GM19455 (cell line): Measurements from ENCODE around the gene RBAK.
"Not testable (repeated sequence)": the region's sequence is repeated elsewhere in the genome, so short reads cannot be mapped to it uniquely, and the experiment has no call there.

Source experiments
- ATAC-seq: cut with Tn5 transposase; IDR thresholded peaks from one replicate; pipeline ENCODE4 v1.9.1; 2021; ENCODE audit not compliant: unreplicated experiment

Gene RBAK

DNA sequence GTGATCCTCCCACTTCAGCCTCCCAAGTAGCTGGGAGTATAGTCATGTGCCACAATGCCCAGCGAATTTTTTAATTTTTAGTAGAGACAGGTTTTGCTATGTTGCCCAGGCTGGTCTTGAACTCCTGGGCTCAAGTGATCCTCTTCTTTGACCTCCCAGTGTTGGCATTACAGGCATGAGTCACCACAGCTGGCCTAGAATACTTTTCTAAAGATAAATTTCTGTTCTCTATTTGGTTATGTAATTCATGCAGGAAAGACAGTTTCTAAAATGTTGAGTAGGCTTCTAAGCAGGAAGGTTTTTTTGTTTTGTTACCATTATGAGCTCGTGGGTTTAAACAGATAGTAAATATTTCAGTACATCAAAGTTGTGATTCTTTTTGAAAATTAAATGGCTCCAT is 5.0 kb downstream of the RBAK start:
- ATAC-seq, result no peak

- ATAC-seq, result not testable (repeated sequence)
Observed at GRCh38 chr7:5051731-5052130, 6.1 kb downstream of the RBAK start.

GRCh38 chr7:5053175-5053574 is 7.5 kb downstream of the RBAK start:
- no peak for ATAC-seq

DNA sequence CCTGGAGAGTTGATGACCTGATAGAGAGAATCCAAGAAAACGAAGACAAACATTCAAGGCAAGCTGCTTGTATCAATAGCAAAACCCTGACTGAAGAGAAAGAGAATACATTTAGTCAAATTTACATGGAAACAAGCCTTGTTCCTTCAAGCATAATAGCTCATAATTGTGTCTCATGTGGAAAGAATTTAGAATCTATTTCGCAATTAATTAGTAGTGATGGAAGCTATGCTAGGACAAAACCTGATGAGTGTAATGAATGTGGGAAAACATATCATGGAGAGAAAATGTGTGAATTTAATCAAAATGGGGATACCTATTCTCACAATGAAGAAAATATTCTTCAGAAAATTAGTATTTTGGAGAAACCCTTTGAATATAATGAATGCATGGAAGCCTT is 18.0 kb downstream of the RBAK start:
- no peak for ATAC-seq

GRCh38 chr7:5064391-5065106 is 18.9 kb downstream of the RBAK start:
- ATAC-seq, result no peak

- ATAC-seq, result no peak
Observed at GRCh38 chr7:5065107-5065407, 19.4 kb downstream of the RBAK start.

GRCh38 chr7:5068521-5068920 is 22.9 kb downstream of the RBAK start:
- ATAC-seq, result no peak

- no peak for ATAC-seq
Observed at GRCh38 chr7:5070206-5070605, 24.5 kb downstream of the RBAK start.

DNA sequence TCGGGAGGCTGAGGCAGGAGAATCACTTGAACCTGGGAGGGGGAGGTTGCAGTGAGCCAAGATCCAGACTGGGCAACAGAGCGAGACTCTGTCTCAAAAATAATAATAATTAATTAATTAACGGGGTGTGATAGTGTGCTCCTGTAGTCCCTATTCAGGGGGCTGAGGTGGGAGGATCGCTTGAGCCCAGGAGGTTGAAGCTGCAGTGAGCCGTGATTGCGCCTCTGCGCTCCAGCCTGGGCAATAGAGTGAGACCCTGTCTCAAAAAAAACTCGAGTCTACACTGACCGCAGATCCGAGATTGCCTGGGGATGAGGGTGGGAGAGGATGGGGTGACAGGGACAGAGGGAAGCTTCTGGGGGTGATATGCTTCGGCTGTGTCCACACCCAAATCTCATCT is 29.5 kb downstream of the RBAK start:
- not testable (repeated sequence) for ATAC-seq

- ATAC-seq, result no peak
Observed at GRCh38 chr7:5077740-5078139, 32.1 kb downstream of the RBAK start.

GRCh38 chr7:5082806-5083205 is 37.1 kb downstream of the RBAK start:
- ATAC-seq, result no peak

GRCh38 chr7:5083311-5083711 is 37.7 kb downstream of the RBAK start:
- no peak for ATAC-seq

DNA sequence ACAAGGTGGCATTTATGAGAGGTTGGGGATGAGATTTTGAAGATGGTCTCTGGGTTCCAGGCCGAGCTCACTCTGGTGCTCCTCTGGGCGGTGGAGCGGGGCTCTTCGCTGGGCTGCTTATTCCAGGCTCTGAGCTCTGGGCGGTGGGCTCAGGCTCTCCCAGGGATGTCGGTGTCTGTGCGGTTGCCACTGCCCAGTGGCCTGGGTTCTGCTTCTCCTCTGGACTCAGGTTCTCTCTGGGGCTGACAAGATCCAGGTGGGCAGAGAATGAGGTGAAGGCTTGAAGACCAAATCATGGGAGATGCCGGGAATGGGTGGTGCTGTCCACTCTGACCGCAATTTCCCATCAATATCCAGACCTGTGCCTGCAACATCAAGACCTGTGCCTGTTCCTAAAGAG is 40.6 kb downstream of the RBAK start:
- no peak for ATAC-seq

GRCh38 chr7:5088228-5088833 is 42.7 kb downstream of the RBAK start:
- ATAC-seq, result not testable (repeated sequence)

GRCh38 chr7:5088906-5089305 is 43.2 kb downstream of the RBAK start:
- no peak for ATAC-seq

DNA sequence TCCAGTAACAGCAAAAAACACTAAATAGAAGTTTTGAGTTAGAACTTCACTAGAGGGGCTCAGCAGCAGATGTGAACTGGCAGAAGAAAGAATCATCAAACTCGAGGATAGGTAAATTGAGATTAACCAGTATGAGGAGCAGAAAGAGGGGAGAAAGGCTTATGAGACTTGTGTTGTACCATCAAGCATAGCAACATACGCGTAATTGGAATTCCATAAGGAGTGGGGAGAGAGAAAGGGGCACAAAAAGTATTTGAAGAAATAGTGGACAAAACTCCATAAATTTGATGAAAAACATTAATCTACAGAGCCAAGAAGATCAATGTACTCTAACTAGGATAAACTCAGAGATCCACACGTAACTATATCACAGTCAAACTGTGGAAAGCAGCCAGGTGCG is 48.3 kb downstream of the RBAK start:
- ATAC-seq, result no peak

- ATAC-seq, result no peak
Observed at GRCh38 chr7:5094641-5095040, 49.0 kb downstream of the RBAK start.

GRCh38 chr7:5116359-5116758 is 70.7 kb downstream of the RBAK start:
- no peak for ATAC-seq

GRCh38 chr7:5117095-5117970 is 71.7 kb downstream of the RBAK start:
- no peak for ATAC-seq
